Small intestine (tissue), 7 donors: ENCODE measurements around the gene IGFBP7. TPM values are rescaled to one million over a fixed set of nuclear protein-coding genes. Genes with fewer than 3 reads are reported as not detected.
A peak's percentile ranks its signal among the peaks of the same experiment; 100 is the strongest.

Source experiments
- DNase-seq, 2 donors: peaks; one replicate each; pipeline versions ENCODE4 v3.0.0 to v3.0.0-alpha.2; 2013
- FAIRE-seq: peaks from 2 replicates; lab custom pipeline; 2012; peaks lifted over from hg19 to GRCh38; lab: Jason Lieb, UNC
- H3K27ac ChIP-seq, 3 donors: one replicate each; pipeline ENCODE4 v1.5.1; 2013; ENCODE audit warnings: low read length in 2 of 3, mild to moderate bottlenecking in 2 of 3, control low read depth in 1 of 3, inconsistent platforms in 1 of 3, low read depth in 1 of 3, moderate library complexity in 1 of 3
- H3K27me3 ChIP-seq, 3 donors: one replicate each; pipeline ENCODE4 v1.6.1; 2013; ENCODE audit warnings: low read length in 3 of 3, inconsistent platforms in 1 of 3; ENCODE audit not compliant: control insufficient read depth in 3 of 3, insufficient read depth in 3 of 3
- H3K36me3 ChIP-seq, 3 donors: one replicate each; pipeline ENCODE4 v1.6.1; 2013; ENCODE audit warnings: low read length in 3 of 3, inconsistent platforms in 1 of 3, low read depth in 1 of 3, mild to moderate bottlenecking in 1 of 3, moderate library complexity in 1 of 3; ENCODE audit not compliant: control insufficient read depth in 3 of 3, insufficient read depth in 2 of 3
- H3K4me1 ChIP-seq, 3 donors: one replicate each; pipeline ENCODE4 v1.6.1; 2013; ENCODE audit warnings: low read length in 2 of 3, inconsistent platforms in 1 of 3, low read depth in 1 of 3, mild to moderate bottlenecking in 1 of 3, moderate library complexity in 1 of 3; ENCODE audit not compliant: control insufficient read depth in 3 of 3, insufficient read depth in 2 of 3
- H3K4me3 ChIP-seq, 3 donors: one replicate each; pipeline ENCODE4 v1.5.1; 2013; ENCODE audit warnings: low read length in 3 of 3, control low read depth in 1 of 3, inconsistent platforms in 1 of 3, low read depth in 1 of 3, mild to moderate bottlenecking in 1 of 3, moderate library complexity in 1 of 3
- H3K9me3 ChIP-seq, 2 donors: one replicate each; pipeline ENCODE4 v1.6.1; 2013; ENCODE audit warnings: low read depth in 1 of 2, low read length in 1 of 2; ENCODE audit not compliant: control insufficient read depth in 2 of 2, insufficient read depth in 1 of 2
- WGBS, 3 donors: extraction: QIAGEN DNeasy Blood & Tissue Kit; methylation state at CpG; one replicate each; pipeline ENCODE4 v1.1.7; 2013; 5-methylcytosine and 5-hydroxymethylcytosine counted together
- polyA plus RNA-seq, 4 donors: library from polyadenylated mRNA; stranded (reverse) in 3 of 4; unstranded in 1 of 4; fragments of 200-250 nt in 3 of 4; fragments of 120-200 nt in 1 of 4; gene quantifications; one replicate each; pipeline versions ENCODE4 v1.2.1 to v1.2.3, GENCODE V29; 2013
- donor health status: healthy with polysubstance abuse.
- donor health status: control.
- donor health status: control.
- donor health status: Bipolar disorder and iron deficiency.
- donor health status: healthy.

The IGFBP7 gene
- polyA plus RNA-seq, 4 donors: 8.9 to 240 (median 50.5) TPM

GRCh38 chr4:57080781-57081650 is 29.2 kb downstream of the IGFBP7 start:
- Histone ChIP-seq H3K27ac (peak overlapping the region in 2 of 3 donors; percentile 53 to 89), H3K4me3 (no peak overlapping the region)
- no peak for FAIRE-seq

GRCh38 chr4:57078685-57079521 is 31.3 kb downstream of the IGFBP7 start:
- H3K9me3 ChIP-seq: no peaks in the 10 kb centered on the region
- peak overlapping the region in 1 of 3 donors; percentile 5 for H3K4me3 ChIP-seq
- no peak overlapping the region for H3K27ac ChIP-seq
- H3K4me1 ChIP-seq: peaks cover 0 to 7% (median 4%) of the 10 kb centered on the region in 3 donors
- DNase-seq: peak in 1 of 2 donors; percentile 63
- FAIRE-seq: no peak
- 17 to 43% (median 32%) methylated on average over 10 of the region's 10 CpGs for WGBS, 3 donors
- H3K36me3 ChIP-seq: no peaks in the 10 kb centered on the region
- peaks cover 0 to 2% (median 0%) of the 10 kb centered on the region in 3 donors for H3K27me3 ChIP-seq

More at GRCh38 chr4:57080781-57081650, 29.2 kb downstream of the IGFBP7 start:
- peaks cover 0 to 2% (median 0%) of the 10 kb centered on the region in 3 donors for H3K27me3 ChIP-seq
- no peaks in the 10 kb centered on the region for H3K36me3 ChIP-seq
- WGBS, 3 donors: 53 to 75% (median 73%) methylated on average over 5 of the region's 5 CpGs
- H3K9me3 ChIP-seq: peaks cover 0 to 4% of the 10 kb centered on the region in 2 donors
- H3K4me1 ChIP-seq: peaks cover 0 to 7% (median 2%) of the 10 kb centered on the region in 3 donors
- DNase-seq: peak in 1 of 2 donors; percentile 26

- Histone ChIP-seq H3K27ac (peak overlapping the region in 1 of 3 donors; percentile 30), H3K36me3 (no peaks in the 10 kb centered on the region), H3K27me3 (peaks cover 0 to 2% (median 0%) of the 10 kb centered on the region in 3 donors), H3K4me3 (no peak overlapping the region), H3K9me3 (no peaks in the 10 kb centered on the region), H3K4me1 (peaks cover 0 to 7% (median 2%) of the 10 kb centered on the region in 3 donors)
- DNase-seq (no peak), FAIRE-seq (no peak)
- 79 to 80% (median 80%) methylated on average over 14 of the region's 14 CpGs for WGBS, 3 donors
Observed at GRCh38 chr4:57077550-57078343, 32.4 kb downstream of the IGFBP7 start.

- FAIRE-seq (no peak), DNase-seq (no peak)
- Histone ChIP-seq H3K4me1 (peaks cover 0 to 7% (median 2%) of the 10 kb centered on the region in 3 donors), H3K4me3 (no peak overlapping the region), H3K36me3 (no peaks in the 10 kb centered on the region), H3K9me3 (no peaks in the 10 kb centered on the region), H3K27ac (peak overlapping the region in 1 of 3 donors; percentile 36), H3K27me3 (peaks cover 0 to 2% (median 0%) of the 10 kb centered on the region in 3 donors)
- 34 to 61% (median 44%) methylated on average over 4 of the region's 4 CpGs for WGBS, 3 donors
Observed at GRCh38 chr4:57076646-57077045, 33.5 kb downstream of the IGFBP7 start.

- FAIRE-seq (no peak), DNase-seq (no peak)
Observed at GRCh38 chr4:57075367-57075766, 34.8 kb downstream of the IGFBP7 start.

GRCh38 chr4:57074744-57075143 is 35.4 kb downstream of the IGFBP7 start:
- no peak overlapping the region for H3K27ac ChIP-seq
- 23 to 29% (median 24%) methylated on average over 4 of the region's 4 CpGs for WGBS, 3 donors
- no peak for FAIRE-seq
- no peaks in the 10 kb centered on the region for H3K36me3 ChIP-seq
- no peak overlapping the region for H3K4me3 ChIP-seq
- no peaks in the 10 kb centered on the region for H3K9me3 ChIP-seq
- DNase-seq: peak in 1 of 2 donors; percentile 12
- no peaks in the 10 kb centered on the region for H3K27me3 ChIP-seq
- H3K4me1 ChIP-seq: peaks cover 0 to 5% (median 2%) of the 10 kb centered on the region in 3 donors

More at GRCh38 chr4:57075367-57075766, 34.8 kb downstream of the IGFBP7 start:
- no peaks in the 10 kb centered on the region for H3K36me3 ChIP-seq
- H3K4me1 ChIP-seq: peaks cover 0 to 5% (median 2%) of the 10 kb centered on the region in 3 donors
- H3K27me3 ChIP-seq: peaks cover 0 to 2% (median 0%) of the 10 kb centered on the region in 3 donors
- no peak overlapping the region for H3K27ac ChIP-seq
- H3K4me3 ChIP-seq: no peak overlapping the region
- no peaks in the 10 kb centered on the region for H3K9me3 ChIP-seq

GRCh38 chr4:57073559-57073958 is 36.6 kb downstream of the IGFBP7 start:
- DNase-seq (no peak), FAIRE-seq (no peak)
- Histone ChIP-seq H3K36me3 (no peaks in the 10 kb centered on the region), H3K27ac (no peak overlapping the region), H3K4me3 (no peak overlapping the region), H3K27me3 (no peaks in the 10 kb centered on the region), H3K9me3 (no peaks in the 10 kb centered on the region), H3K4me1 (peaks cover 0 to 5% (median 1%) of the 10 kb centered on the region in 3 donors)
- 72 to 79% (median 72%) methylated on average over 5 of the region's 5 CpGs for WGBS, 3 donors
